Stomach (tissue), 9 donors: ENCODE data around the gene CD2AP. TPM values are rescaled to one million over a fixed set of nuclear protein-coding genes. Genes with fewer than 3 reads are reported as not detected.

Experiments
- DNase-seq, 2 donors: peaks; one replicate each; pipeline versions ENCODE4 v3.0.0 to v3.0.0-alpha.2; 2013 to 2019
- H3K27ac ChIP-seq, 5 donors: fragments of 200-600 bp in 4 of 5; sonication (generic) in 4 of 5; one replicate each; pipeline ENCODE4 v1.5.1; 2013 to 2019; ENCODE audit warnings: mild to moderate bottlenecking in 1 of 5, moderate library complexity in 1 of 5
- H3K27me3 ChIP-seq, 3 donors: fragments of 200-600 bp; sonication (generic); one replicate each; pipeline ENCODE4 v1.5.1; 2017 to 2019; ENCODE audit warnings: mixed run types in 1 of 3
- H3K36me3 ChIP-seq, 4 donors: fragments of 200-600 bp; sonication (generic); 1 replicate in 3 of 4; 2 replicates in 1 of 4; pipeline ENCODE4 v1.5.1; 2016 to 2019
- H3K4me1 ChIP-seq, 4 donors: fragments of 200-600 bp; sonication (generic); one replicate each; pipeline ENCODE4 v1.5.1; 2016 to 2019
- H3K4me3 ChIP-seq, 4 donors: fragments of 200-600 bp; sonication (generic) in 3 of 4; one replicate each; pipeline ENCODE4 v1.5.1; 2016 to 2019; ENCODE audit warnings: mild to moderate bottlenecking in 1 of 4
- H3K9me3 ChIP-seq, 4 donors: fragments of 200-600 bp; sonication (generic); one replicate each; pipeline ENCODE4 v1.5.1; 2016 to 2019
- CTCF ChIP-seq, 7 experiments: fragments of 450-650 bp in 4 of 7; fragments of 200-600 bp in 3 of 7; sonication (generic) in 3 of 7; IDR thresholded peaks; one replicate each; pipeline ENCODE4 v1.5.1; 2016 to 2019; ENCODE audit warnings: antibody characterized with exemption in 7 of 7, control low read depth in 2 of 7, mild to moderate bottlenecking in 1 of 7
- EP300 ChIP-seq: sonication (generic); formaldehyde crosslinking; IDR thresholded peaks from one replicate; pipeline ENCODE4 v1.6.1; 2017; ENCODE audit warnings: antibody characterized with exemption
- POLR2A ChIP-seq, 4 donors: fragments of 450-650 bp; IDR thresholded peaks; one replicate each; pipeline ENCODE4 v1.6.1; 2016; ENCODE audit warnings: antibody characterized with exemption in 4 of 4, control low read depth in 2 of 4, mild to moderate bottlenecking in 1 of 4, moderate library complexity in 1 of 4
- POLR2AphosphoS5 ChIP-seq, 3 donors: sonication (generic); formaldehyde crosslinking; IDR thresholded peaks; one replicate each; pipeline ENCODE4 v1.6.1; 2016; ENCODE audit warnings: antibody characterized with exemption in 3 of 3
- WGBS, 5 donors: extraction: QIAGEN DNeasy Blood & Tissue Kit in 3 of 5; methylation state at CpG; one replicate each; pipeline versions ENCODE4 v1.1.5 to v1.1.7; 2013 to 2018; 5-methylcytosine and 5-hydroxymethylcytosine counted together
- intact Hi-C: fragments of 100-400 bp; cut with DNase I; formaldehyde crosslinking; loops from one replicate; pipeline ENCODE4 v1.15.1; 2023; ENCODE audit warnings: low total_unique reads
- polyA plus RNA-seq, 3 donors: library from polyadenylated mRNA; stranded (reverse); fragments of 200-250 nt; gene quantifications; one replicate each; pipeline ENCODE4 v1.2.3, GENCODE V29; 2013
- total RNA-seq, 5 donors: library from RNA; depleted of rRNA; stranded (reverse); fragments of >200 nt; gene quantifications; one replicate each; pipeline versions ENCODE4 v1.1.0 to v1.2.3, GENCODE V29; 2014 to 2016
- donor health status: healthy with polysubstance abuse.
- donor health status: Bipolar disorder and iron deficiency.
- donor health status: healthy.

CD2AP gene
- total and polyA plus RNA-seq, 8 donors: 10.3 to 118 (median 46.9) TPM

- TF ChIP-seq EP300: no peak
- no peak for TF ChIP-seq POLR2AphosphoS5 (IDR thresholded peaks at IDR 0.05)
- TF ChIP-seq POLR2A (IDR thresholded peaks at IDR 0.05): no peak
- TF ChIP-seq CTCF (IDR thresholded peaks at IDR 0.05): no peak
- Histone ChIP-seq H3K4me3 (no peak overlapping the region), H3K9me3 (no peaks in the 10 kb centered on the region), H3K27ac (no peak overlapping the region), H3K4me1 (no peaks in the 10 kb centered on the region), H3K27me3 (no peaks in the 10 kb centered on the region), H3K36me3 (peaks cover 10 to 60% (median 54%) of the 10 kb centered on the region in 4 donors)
- DNase-seq: no peak
- intact Hi-C loops: no loop called here
- 72 to 93% (median 81%) methylated on average over 3 of the region's 3 CpGs for WGBS, 5 donors
Observed at GRCh38 chr6:47593979-47594378, 116.4 kb downstream of the CD2AP start.

- DNase-seq: peak in 1 of 2 donors; percentile 84
- Histone ChIP-seq H3K4me3 (no peak overlapping the region), H3K27me3 (no peaks in the 10 kb centered on the region), H3K9me3 (no peaks in the 10 kb centered on the region), H3K4me1 (no peaks in the 10 kb centered on the region), H3K36me3 (peaks cover 10 to 64% (median 53%) of the 10 kb centered on the region in 4 donors), H3K27ac (no peak overlapping the region)
- WGBS, 5 donors: 34 to 58% (median 47%) methylated on average over 1 of the region's 1 CpG
- intact Hi-C loops: no loop called here
- TF ChIP-seq POLR2AphosphoS5 (IDR thresholded peaks at IDR 0.05) (no peak), POLR2A (IDR thresholded peaks at IDR 0.05) (no peak), CTCF (IDR thresholded peaks at IDR 0.05) (no peak), EP300 (no peak)
Observed at GRCh38 chr6:47595785-47596184, 118.2 kb downstream of the CD2AP start.

- DNase-seq: no peak
- no peak for TF ChIP-seq POLR2A (IDR thresholded peaks at IDR 0.05)
- TF ChIP-seq POLR2AphosphoS5 (IDR thresholded peaks at IDR 0.05): no peak
- TF ChIP-seq CTCF (IDR thresholded peaks at IDR 0.05): no peak
- no peak for TF ChIP-seq EP300
- H3K4me3 ChIP-seq: no peak overlapping the region
- peaks cover 10 to 49% (median 37%) of the 10 kb centered on the region in 4 donors for H3K36me3 ChIP-seq
- 71 to 99% (median 98%) methylated on average over 4 of the region's 4 CpGs for WGBS, 5 donors
- intact Hi-C loops: no loop called here
- H3K9me3 ChIP-seq: no peaks in the 10 kb centered on the region
- H3K4me1 ChIP-seq: no peaks in the 10 kb centered on the region
- H3K27me3 ChIP-seq: no peaks in the 10 kb centered on the region
- H3K27ac ChIP-seq: no peak overlapping the region
Observed at GRCh38 chr6:47598367-47598766, 120.8 kb downstream of the CD2AP start.

- intact Hi-C loops: no loop called here
- H3K27ac ChIP-seq: no peak overlapping the region
- no peak overlapping the region for H3K4me3 ChIP-seq
- peaks cover 0 to 7% (median 0%) of the 10 kb centered on the region in 4 donors for H3K4me1 ChIP-seq
- no peaks in the 10 kb centered on the region for H3K9me3 ChIP-seq
- TF ChIP-seq POLR2AphosphoS5 (IDR thresholded peaks at IDR 0.05) (no peak), CTCF (IDR thresholded peaks at IDR 0.05) (no peak), EP300 (no peak), POLR2A (IDR thresholded peaks at IDR 0.05) (no peak)
- H3K36me3 ChIP-seq: peaks cover 10 to 44% (median 35%) of the 10 kb centered on the region in 4 donors
- no peak for DNase-seq
- WGBS, 5 donors: 76 to 91% (median 84%) methylated on average over 1 of the region's 1 CpG
- no peaks in the 10 kb centered on the region for H3K27me3 ChIP-seq
Observed at GRCh38 chr6:47599512-47599911, 121.9 kb downstream of the CD2AP start.
